HG03139 (cell line): Measurements from ENCODE around the gene OMP.

Experiments used
- ATAC-seq: cut with Tn5 transposase; IDR thresholded peaks from one replicate; pipeline ENCODE4 v1.9.1; 2021; ENCODE audit not compliant: unreplicated experiment

Gene OMP

GRCh38 chr11:77152846-77153245, 50.2 kb downstream of the OMP start:
- ATAC-seq = no peak
